Sigmoid colon (tissue), 4 donors: ENCODE data around the gene STK4.

Source experiments
- CTCF ChIP-seq, 4 experiments: fragments of 450-650 bp in 3 of 4; fragments of 200-600 bp in 1 of 4; IDR thresholded peaks; one replicate each; pipeline ENCODE4 v1.5.1; 2016 to 2019; ENCODE audit warnings: antibody characterized with exemption in 4 of 4, mild to moderate bottlenecking in 3 of 4, moderate library complexity in 2 of 4
- POLR2A ChIP-seq, 2 donors: fragments of 450-650 bp; IDR thresholded peaks; one replicate each; pipeline ENCODE4 v1.6.1; 2016; ENCODE audit warnings: antibody characterized with exemption in 2 of 2, mild to moderate bottlenecking in 2 of 2, moderate library complexity in 2 of 2
- POLR2AphosphoS5 ChIP-seq, 4 donors: sonication (generic); formaldehyde crosslinking; IDR thresholded peaks; one replicate each; pipeline ENCODE4 v1.6.1; 2017; ENCODE audit warnings: antibody characterized with exemption in 4 of 4

- no peak for TF ChIP-seq CTCF (IDR thresholded peaks at IDR 0.05)
- no peak for TF ChIP-seq POLR2A (IDR thresholded peaks at IDR 0.05)
- no peak for TF ChIP-seq POLR2AphosphoS5 (IDR thresholded peaks at IDR 0.05)
These were observed 124.2 kb downstream of the STK4 start for GRCh38 chr20:45090481-45090880.
